HG02870 (cell line): Measurements from ENCODE around the gene RGS7.
A peak's percentile ranks its signal among the peaks of the same experiment; 100 is the strongest.
"Not testable (repeated sequence)": the region's sequence is repeated elsewhere in the genome, so short reads cannot be mapped to it uniquely, and the experiment has no call there.

Experiments used
- ATAC-seq: cut with Tn5 transposase; IDR thresholded peaks from one replicate; pipeline ENCODE4 v1.9.1; 2021; ENCODE audit warnings: mild to moderate bottlenecking, moderate library complexity; ENCODE audit not compliant: unreplicated experiment

Gene RGS7

DNA sequence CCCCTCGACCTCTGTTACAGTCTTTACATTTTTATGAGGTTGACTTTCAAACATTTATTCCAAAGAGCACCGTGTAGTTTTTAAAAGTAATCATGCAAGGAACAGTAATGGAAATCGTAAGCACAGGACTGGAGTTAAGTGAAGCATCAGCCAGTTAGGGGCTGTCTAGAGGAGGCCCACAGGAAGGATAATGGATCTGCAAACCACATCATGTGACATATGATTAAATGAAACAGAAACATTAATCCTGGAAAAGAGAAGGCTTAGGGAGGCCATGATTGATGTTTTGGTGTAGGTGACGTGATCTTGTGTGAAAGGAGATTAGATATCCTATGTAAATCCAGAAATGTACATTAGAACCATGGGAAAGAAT lies 25.0 kb downstream of the RGS7 start:
- ATAC-seq = no peak

DNA sequence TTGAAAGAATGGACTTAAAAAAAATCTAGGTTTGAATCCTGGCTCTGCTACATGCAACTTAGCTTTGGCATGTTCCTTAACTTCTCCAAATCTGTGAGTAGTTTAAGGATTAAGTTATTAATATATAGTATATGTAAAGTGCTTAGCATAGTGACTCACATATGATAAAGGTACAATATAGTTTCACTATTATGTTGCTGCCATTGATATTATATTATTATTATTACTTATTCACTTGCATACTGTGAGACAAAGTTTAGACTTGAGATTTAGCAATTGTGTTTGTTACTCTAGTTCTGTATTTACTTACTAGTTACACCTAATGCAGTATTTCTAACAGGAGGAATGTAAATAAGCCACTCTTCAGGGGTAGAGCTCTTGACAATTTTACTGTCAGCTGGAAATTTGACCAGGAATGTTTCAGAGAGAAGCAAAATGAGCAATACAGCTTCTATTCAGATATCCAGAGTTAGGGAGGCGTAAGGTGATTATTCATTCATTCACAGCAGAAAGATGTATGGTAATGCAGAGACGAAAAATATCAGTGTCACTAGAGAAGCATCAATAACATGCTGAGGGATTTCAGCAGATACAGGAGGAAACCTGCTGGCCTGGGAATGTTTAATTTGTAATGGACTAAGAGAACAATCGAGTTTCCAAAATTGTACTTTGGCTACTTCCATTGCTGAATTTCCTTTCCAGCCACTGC lies 25.5 kb downstream of the RGS7 start:
- peak; percentile 25 for ATAC-seq

DNA sequence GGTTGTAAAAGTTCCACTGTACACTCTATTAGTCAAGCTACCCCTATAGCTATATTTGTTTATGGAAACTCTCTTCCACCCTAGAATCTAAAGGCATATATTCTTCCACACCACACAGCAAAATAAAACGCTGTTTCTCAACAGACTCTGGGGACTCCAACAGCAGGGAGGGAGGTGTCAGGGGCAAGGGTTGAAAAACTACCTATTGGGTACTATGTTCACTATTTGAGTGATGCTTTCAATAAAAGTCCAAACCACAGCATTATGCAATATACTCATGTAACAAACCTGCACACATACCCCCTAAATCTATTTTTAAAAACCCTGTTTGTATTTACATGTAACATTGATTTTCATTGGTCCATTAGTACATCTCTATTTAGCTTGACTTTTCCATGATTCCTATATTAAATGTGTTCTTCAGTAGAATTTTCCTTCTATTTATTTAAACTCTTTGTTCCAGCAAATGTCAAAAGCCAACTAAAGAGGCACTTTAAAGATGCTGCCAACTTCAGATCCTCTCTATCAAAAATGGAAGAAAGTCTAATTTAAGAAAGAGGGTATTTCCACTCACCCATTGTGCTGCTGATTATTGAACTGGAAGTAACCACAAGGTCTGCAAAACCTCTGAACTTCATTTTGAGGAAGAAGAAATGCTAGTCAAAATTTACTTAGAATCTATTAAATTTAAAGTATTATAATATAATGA lies 26.2 kb downstream of the RGS7 start:
- peak; percentile 66 for ATAC-seq

DNA sequence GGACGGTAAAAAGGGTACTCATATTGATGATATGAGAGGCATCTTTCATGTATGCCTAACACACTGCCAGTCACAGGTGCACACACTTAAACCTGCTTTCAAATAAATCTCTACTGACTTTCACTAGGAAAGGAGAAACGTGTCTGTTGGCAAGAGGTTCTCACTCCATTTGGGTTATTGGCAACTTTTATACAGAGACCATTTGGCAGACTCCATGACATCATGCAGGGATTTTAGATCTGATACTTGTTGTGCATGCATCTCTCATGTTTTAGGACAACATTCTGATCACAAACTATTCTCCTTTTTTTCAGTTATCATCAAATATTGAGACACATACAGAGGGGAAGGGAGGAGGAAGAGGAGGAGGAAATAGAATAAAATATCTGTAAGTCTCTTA lies 31.5 kb downstream of the RGS7 start:
- no peak for ATAC-seq

DNA sequence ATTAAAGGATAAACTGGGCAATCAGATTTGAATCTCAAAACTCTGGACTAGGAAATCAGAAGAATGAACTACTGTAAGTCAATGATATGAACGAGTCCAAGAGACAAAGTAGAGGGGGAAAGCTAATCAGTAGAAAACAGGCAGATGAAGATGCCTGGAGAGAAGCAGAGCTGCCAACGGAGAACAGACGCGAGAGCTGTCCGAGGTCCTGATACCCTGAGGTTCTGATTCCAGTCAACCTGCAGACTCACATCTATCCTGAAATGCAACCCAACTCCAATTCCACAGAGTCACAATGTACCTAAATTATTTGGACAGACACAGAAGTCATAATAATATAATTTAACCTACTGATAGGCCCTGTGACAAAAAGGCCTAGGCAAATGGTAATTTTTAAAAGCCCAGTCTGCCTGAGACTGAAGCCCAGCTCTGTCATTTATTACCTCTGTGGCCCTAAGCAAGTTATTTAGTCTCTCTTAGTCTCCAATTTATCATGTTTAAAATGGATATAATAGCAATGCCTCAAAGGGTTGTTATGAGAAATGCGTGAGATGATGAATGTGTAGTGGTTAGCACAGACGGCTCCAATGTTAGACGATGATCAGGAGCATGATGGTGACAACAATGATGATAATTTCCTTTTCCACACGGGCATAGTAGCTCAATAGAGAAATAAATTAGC lies 33.4 kb downstream of the RGS7 start:
- no peak for ATAC-seq

DNA sequence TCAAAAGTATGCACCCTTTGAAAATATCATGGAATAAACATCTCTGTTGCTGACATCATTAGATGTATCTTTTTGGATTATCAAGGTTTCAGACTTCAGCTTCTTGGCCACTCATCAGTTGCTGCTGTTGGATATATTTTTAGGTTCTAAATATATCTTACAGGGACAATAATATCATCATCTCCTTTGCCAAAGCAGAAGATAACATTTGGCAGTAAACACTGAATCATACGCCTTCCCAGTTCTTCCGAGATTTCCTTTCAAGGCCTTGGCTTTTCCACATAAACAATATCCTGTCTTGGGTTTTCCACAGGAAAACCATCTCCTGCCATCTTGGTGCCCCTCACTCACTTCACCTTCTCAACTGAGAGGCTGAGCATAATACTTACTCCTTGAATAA lies 39.3 kb downstream of the RGS7 start:
- no peak for ATAC-seq

DNA sequence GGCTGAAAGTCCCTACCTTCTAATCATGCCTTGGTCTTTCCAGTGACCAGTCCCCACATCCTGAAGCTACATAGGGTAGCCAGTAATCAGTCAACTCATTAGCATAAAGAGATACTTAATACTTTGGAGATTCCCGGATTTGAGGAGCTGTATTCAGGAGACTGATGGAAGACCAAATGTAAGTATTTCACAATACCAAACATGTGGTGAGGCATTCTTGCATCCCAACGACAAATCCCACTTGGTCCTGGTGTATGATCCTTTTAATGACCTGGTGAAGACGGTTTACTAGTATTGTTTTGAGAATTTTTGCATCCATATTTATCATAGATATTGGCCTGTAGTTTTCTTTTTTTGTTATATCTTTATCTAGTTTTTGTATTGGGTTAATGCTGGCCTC lies 40.6 kb downstream of the RGS7 start:
- ATAC-seq = no peak

DNA sequence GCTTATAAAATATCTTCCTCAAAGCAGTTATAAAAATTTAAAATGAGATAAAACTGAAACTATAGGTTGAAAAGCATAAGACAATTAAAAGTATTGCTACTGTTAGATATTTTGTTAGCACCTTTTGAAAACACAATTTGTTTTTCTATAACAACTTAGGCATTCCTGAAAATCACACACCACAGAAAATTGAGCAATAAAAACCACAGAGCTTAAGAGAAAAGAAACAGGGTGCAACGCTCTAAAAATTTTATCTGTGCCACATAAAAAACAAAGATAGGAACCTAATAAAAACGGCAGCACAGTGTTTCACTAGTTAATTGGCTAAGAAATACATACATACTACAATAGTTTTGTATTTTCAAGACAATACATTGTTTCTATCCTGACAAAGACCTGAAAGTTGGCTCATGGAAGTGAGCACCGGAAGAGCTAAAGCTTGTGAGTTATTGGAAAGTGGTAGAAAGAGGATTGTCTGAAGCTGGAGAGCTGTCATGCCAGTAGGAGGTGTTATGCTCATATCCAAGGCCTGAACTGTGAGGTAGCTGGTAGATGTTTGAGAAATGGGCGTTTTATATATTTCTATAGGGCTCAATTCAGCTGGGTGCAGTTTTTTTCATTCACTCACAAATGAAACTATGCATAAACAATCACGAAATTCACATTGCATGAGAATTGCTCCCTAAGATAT lies 45.8 kb downstream of the RGS7 start:
- ATAC-seq = no peak

DNA sequence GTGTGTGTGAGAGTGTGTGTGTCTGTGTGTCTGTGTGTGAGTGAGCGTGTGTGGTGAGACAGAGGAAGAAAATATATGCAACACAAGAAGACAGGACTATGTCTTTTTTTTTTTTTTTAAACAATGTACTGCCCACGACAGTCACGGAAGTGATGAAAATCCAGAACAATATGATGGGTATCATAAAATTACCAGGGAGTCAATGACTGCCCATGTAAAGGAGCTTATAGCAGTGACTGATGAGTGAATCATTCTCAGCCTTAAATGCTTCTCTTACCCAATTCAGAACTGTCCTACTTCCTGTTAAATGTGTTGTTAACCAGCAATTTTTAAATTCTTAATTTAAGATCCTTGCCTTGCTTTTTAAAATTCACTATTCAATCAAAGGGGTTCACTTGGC lies 46.6 kb downstream of the RGS7 start:
- no peak for ATAC-seq

DNA sequence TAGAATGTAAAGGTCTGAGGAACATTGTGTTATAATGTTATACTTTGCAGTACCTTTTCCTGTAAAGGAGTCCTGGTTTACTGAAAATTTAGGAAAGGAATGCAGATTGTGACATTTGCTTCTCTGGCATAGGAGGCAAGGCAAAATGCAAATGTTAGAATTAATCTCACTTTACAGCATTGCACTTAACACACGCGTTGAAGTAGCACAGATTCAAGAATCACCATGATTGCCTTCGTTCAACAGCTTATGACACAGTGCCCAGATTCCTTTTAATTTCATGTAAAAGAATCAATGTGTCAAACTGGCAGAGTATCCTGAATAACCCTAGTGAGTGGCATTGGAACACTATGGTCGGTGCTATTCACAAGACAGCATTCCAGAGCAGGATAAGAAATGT lies 47.4 kb downstream of the RGS7 start:
- ATAC-seq = no peak

DNA sequence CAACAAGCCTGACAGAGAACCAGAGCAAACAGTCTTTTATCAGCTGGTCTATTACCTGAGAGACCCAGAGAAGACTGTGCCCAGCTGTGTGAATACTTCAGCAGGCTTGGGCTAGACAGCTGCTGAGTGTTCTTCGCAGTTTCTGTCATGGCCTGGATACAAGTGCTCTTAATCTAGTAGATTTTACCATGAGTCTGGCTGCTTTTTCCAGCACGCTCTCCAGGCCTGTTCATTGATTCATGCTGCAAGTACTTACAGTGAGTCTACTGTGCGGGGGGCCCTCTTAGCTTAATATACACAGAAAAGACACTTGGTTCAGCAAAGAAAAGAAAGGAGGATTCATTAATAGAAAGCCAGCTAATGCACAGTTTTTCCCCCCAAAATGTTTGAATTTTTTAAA lies 48.5 kb downstream of the RGS7 start:
- ATAC-seq = no peak

DNA sequence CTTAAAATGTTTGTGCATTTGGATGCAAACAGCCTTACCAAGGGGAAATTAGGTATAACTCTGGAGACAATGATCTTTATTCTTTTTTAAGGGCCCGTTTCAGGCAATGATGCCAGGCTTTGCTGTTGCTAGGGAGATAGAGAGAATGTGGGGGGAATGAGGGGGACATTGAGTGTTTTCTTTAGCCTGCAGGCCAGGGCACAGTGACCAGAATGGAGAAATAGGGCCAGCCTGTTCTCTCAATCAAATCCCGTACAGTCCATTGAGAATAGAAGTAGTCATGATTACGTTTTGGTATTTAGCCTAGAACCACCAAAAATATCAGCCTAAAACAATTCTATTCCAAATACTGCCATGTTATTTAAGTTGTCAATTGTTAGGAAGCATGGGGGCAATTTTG lies 49.0 kb downstream of the RGS7 start:
- ATAC-seq = no peak

DNA sequence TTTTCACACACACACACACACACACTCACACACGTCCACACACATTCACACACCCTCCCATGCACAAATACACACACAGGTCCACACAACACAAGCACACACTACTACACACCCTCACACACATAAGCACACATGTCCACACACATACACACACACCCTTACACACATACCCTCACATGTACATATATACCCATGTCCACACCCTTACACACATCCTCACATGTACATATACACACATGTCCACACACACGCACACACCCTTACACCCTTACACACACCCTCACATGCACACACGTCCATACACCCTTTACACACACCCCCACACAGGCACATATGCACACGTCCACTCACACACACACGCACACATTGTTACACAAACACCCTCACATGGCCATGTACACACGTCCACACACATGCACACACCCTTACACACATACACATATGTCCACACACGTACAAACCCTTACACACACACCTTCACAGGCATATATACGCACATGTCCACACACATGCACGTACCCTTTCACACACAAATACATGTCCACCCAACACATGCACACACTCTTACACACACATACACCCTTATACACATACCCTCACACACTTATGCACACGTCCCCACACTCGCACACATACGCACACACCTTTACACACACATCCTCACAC lies 50.7 kb downstream of the RGS7 start:
- no peak for ATAC-seq

DNA sequence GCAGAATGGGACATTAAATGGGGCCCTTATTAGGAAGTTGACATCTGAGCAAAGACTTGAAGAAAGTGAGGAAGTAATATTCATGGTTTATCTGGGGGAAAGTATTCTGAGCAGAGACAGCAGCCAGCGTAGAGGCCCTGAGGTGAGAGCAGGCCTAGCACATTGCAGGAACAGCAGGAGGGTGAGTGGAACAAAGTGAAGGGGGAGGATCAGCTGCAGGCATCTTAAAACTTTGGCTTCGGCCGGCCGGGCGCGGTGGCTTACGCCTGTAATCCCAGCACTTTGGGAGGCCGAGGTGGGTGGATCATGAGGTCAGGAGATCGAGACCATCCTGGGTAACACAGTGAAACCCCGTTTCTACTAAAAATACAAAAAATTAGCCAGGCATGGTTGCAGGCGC lies 55.0 kb downstream of the RGS7 start:
- not testable (repeated sequence) for ATAC-seq

DNA sequence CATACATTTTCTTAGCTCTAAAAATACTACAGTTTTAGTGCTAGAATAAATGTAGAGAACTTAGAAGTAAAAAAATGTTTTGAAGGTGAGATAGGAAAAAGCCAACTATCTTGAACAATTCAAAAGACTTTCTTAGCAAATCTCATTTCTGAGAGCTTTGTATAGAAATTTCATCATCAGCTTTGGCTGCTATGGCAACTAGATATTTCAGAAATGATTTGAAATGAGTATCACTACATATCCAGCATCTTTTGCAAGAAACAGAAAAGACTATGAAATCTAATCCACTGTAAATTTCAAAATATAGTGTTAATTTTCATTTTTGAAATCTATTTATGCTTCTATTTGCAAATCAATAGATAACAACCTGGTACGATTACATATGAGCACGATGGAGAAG lies 57.7 kb downstream of the RGS7 start:
- ATAC-seq = no peak

DNA sequence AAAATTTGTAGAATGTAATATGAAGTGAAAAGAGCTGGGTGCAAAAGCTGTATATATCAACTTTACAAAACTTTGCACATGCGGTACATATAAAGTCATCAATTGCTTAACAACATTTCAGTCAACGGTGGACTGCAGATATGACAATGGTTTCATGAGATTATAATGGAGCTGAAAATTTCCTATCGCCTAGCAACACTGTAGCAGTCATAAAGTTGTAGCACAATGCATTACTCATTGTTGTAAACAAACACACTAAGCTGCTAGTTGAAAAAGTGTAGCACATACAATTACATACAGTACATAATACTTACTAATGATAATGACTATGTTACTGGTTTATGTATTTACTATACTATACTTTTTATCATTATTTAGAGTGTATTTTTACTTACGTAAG lies 64.0 kb downstream of the RGS7 start:
- ATAC-seq = no peak

DNA sequence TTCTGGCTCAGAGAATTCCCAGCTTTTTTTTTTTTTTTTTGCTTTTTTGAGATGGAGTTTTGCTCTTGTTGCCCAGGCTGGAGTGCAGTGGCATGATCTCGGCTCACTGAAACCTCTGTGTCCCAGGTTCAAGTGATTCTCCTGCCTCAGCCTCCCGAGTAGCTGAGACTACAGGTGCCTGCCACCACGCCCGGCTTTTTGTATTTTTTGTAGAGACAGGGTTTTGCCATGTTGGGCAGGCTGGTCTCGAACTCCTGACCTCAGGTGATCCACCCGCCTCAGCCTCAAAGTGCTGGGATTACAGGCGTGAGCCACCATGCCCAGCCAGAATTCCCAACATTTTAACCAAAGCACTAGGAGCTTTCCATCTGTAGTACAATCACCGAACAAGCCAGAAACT lies 65.5 kb downstream of the RGS7 start:
- ATAC-seq = not testable (repeated sequence)

DNA sequence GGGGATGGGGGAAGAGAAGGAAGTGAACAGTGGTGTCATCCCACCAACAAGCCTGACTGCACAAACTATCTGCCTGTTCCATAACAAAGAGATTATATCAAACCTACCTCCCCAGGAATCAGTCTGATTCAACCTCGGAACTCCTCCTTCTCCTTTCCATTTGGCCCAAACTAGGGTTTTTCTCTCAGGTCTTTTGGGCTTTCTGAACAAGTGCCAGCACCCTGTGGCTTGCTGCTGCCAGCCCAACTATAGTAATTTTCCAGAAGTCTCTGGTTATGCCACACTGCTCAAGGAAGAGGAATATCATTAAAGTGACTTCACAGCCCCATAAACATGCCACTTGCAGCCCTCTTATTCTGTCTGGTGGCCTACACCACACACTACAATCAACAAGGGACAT lies 70.5 kb downstream of the RGS7 start:
- ATAC-seq = no peak

DNA sequence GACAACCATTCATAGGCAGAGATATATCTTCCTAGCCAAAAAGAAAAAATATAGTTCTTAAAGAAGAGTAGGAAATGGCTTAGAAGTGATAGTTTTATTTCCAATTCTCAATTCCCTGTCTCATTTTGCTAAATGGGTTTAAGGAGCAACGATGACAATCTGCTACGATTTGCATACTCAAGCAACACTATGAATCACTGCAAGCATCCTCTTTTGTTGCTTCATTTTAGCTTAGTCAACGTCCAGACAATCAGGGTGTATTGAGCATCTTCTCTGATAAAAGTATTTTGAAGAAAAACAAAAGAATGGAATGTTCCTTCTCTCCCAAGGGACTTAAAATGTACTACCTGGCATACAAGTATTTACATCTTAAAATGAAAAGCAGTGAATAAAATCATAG lies 80.6 kb downstream of the RGS7 start:
- no peak for ATAC-seq

DNA sequence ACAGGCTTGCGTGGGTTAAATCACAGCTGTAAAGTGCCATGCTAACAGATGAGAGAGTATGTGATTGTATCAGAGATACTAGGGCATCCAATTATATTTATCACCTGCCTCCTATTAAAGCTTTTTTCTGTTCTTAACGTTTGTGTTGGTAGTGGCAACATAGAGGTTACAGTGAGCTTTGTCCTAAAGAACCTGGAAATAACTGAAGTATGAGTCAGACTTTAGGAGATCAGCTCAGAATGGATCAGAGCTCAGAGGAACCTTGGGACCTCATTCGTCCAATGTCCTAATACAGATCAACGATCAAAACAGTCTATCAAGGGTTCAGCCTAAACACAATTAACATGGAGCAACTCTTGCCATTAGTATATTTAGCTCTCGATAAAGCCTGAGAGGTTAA lies 81.0 kb downstream of the RGS7 start:
- no peak for ATAC-seq

DNA sequence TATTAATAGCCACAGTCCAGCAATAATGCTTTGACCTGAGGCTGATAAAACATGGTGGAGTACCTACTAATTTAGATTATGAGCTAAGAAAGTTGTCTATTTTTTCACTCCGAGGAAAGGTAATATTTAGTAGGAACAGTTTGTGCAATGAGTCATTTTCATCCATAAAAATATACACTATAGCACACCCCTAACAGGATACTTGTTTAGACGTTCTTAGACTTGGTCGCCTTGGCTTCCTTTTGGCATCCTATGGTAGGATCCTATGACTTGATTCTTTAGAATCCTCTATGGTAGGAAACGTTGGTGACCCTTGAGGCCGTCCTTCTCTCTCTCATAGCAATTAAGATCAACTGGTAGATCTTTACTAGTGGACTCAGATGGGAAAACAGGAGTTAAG lies 81.8 kb downstream of the RGS7 start:
- no peak for ATAC-seq
